PC-9 (cell line): ENCODE results near the gene PRKAG2.

Experiments
- CTCF ChIP-seq: fragments of 200-600 bp; sonication (generic); conservative IDR thresholded peaks from 2 replicates; pipeline ENCODE4 v1.6.1; 2017; ENCODE audit warnings: mixed run types, antibody characterized with exemption, mild to moderate bottlenecking, moderate library complexity
- EZH2 ChIP-seq: fragments of 200-600 bp; sonication (generic); IDR thresholded peaks from 2 replicates; pipeline ENCODE4 v1.8.0; 2017; ENCODE audit warnings: antibody characterized with exemption, low read depth

- no peak for TF ChIP-seq EZH2
- TF ChIP-seq CTCF: no peak; the same call in 1 of the 2 replicates
Measured at GRCh38 chr7:151876899-151877777, at the start of gene PRKAG2.
